C4-2B (cell line): Measurements from ENCODE around the gene IL1RL2.

Source experiments
- H3K27ac ChIP-seq: fragments of 450-650 bp; 2 replicates; pipeline ENCODE4 v1.5.1; 2017
- ZFX ChIP-seq: fragments of 450-650 bp; IDR thresholded peaks from 2 replicates; pipeline ENCODE4 v1.6.1; 2017
- TF ChIP-seq, protein P1 (sequence below): fragments of 450-650 bp; conservative IDR thresholded peaks from 2 replicates; pipeline ENCODE4 v1.5.1; 2017; ENCODE audit warnings: mild to moderate bottlenecking

IL1RL2 gene

GRCh38 chr2:102186791-102187495 is at the start of gene IL1RL2:
Gene IL1RL2 (plus strand): TSS chr2:102187023. CDS start chr2:102187868, 845 bp downstream.
- TF ChIP-seq, protein P1, sequence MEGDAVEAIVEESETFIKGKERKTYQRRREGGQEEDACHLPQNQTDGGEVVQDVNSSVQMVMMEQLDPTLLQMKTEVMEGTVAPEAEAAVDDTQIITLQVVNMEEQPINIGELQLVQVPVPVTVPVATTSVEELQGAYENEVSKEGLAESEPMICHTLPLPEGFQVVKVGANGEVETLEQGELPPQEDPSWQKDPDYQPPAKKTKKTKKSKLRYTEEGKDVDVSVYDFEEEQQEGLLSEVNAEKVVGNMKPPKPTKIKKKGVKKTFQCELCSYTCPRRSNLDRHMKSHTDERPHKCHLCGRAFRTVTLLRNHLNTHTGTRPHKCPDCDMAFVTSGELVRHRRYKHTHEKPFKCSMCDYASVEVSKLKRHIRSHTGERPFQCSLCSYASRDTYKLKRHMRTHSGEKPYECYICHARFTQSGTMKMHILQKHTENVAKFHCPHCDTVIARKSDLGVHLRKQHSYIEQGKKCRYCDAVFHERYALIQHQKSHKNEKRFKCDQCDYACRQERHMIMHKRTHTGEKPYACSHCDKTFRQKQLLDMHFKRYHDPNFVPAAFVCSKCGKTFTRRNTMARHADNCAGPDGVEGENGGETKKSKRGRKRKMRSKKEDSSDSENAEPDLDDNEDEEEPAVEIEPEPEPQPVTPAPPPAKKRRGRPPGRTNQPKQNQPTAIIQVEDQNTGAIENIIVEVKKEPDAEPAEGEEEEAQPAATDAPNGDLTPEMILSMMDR: no peak
- TF ChIP-seq ZFX: no peak
- no peak within 1 kb of the TSS for H3K27ac ChIP-seq

DNA sequence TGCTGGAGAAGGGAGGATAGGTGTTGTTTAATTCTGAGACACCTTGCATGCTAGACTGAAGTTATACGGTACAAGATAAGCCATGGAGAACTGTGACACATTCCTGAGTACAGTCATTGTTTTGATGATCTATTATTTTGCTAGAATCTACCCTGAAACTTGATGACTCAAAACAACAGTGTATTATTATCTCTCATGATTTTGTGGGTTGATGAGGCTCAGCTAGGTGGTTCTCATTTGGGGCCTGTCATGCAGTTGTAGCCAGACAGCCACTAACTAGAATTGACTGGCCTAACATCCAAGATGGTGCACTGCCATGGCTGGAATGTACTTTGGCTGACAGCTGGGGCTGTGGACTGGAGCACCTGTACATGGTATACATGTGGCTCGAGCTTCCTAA is 49.7 kb upstream of the IL1RL2 start:
- TF ChIP-seq, protein P1: no peak
- TF ChIP-seq ZFX: no peak
- no peak overlapping the region for H3K27ac ChIP-seq

- H3K27ac ChIP-seq: no peak overlapping the region
- TF ChIP-seq, protein P1: no peak
- no peak for TF ChIP-seq ZFX
These were observed 48.5 kb upstream of the IL1RL2 start for GRCh38 chr2:102138331-102138730.

DNA sequence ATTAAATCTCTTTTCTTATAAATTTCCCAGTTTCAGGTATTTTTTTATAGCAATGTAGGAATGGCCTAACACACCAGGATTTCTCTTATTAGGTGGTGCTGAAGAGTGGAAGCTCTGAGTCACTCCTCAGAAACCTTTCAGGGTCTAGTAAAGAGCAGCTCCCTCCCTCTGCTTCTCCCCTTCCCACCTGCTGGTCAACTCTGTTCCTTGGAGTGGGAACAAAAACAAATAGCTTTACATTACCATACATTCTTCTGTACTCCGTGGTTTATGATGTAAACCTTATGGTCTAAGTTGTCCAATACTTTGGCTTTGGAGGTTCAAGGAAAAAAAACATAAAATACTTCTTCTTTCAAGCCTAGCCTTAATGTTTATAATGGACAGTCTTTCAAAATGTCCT is 47.0 kb upstream of the IL1RL2 start:
- no peak overlapping the region for H3K27ac ChIP-seq
- TF ChIP-seq, protein P1: no peak
- no peak for TF ChIP-seq ZFX

GRCh38 chr2:102140377-102140776 is 46.4 kb upstream of the IL1RL2 start:
- no peak for TF ChIP-seq ZFX
- TF ChIP-seq, protein P1: no peak
- no peak overlapping the region for H3K27ac ChIP-seq

GRCh38 chr2:102141011-102141943 is 45.5 kb upstream of the IL1RL2 start:
- peak overlapping the region; percentile 85 for H3K27ac ChIP-seq

More at GRCh38 chr2:102141011-102141943, 45.5 kb upstream of the IL1RL2 start:
- TF ChIP-seq, protein P1: no peak
- no peak for TF ChIP-seq ZFX
